Middle frontal gyrus (tissue), 1 donor: Measurements from ENCODE around the gene DMAC2L.
A peak's percentile ranks its signal among the peaks of the same experiment; 100 is the strongest.

ENCODE experiments used
- DNase-seq: peaks from one replicate; pipeline ENCODE4 v3.0.0-alpha.2; 2015; ENCODE audit warnings: low spot score; ENCODE audit errors: extremely low spot score

Gene DMAC2L

DNA sequence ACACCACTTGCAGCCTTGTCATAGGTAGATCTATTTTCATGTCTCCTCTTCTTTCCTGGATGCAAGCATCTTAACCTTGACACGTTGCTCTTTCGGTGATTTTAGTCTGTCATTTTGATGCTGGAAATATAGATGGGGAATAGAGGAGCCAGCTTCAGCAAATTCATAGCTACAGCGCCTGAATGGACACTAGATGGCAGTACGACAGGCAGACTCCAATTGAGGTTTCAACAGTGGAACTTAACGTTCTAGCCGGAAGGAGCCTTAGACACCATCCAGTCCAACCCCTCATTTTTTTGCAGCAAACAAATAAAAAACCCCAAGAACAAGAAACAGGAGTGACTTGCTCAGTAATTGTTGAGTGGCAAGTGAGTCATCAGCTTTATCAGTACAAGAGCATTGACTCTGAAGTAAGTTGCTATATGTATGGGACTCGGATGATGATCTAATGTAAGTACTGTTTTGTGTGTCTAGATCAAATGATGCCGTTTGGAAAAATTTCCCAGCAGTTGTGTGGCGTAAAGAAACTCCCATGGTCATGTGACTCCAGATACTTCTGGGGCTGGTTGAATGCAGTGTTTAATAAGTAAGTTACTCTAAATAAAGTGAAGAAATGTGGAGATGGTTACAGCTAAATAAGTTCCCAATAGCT is 9.0 kb downstream of the DMAC2L start:
- peak; percentile 73 for DNase-seq

DNA sequence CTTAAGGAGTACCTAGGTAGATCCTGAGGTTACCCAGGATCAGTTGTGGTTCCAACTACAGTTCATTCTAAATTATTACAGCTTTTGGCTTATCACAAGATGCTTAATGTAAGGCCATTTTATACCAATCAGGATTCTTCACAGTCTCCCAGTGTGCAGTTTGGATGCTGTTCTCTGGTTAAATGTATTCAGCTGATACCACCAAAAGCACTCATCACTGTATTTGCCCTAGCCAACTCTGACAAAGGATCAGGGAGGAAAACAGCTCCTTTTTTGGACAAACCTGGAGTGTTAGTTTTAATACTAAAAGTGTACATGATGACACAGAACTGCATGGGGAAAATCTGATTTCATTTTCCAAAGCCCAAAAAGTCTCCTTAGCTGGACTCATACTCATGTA is 19.5 kb downstream of the DMAC2L start:
- DNase-seq = no peak

DNA sequence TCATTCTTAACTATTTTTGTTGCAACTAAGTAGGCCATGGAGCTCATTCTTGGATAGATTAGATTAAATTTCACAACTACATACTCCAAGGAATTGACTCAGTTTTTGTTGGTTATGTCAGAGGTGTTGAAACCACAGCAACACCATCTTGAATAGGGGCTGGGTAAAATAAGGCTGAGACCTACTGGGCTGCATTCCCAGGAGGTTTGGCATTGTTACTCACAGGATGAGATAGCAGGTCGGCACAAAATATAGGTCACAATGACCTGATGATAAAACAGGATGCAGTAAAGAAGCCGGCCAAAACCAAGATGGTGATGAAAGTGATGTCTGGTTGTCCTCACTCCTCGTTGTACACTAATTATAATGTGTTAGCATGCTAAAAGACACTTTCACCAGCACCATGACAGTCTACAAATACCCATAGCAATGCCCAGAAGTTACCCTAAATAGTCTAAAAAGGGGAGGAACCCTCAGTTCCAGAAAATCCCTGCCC is 20.9 kb downstream of the DMAC2L start:
- DNase-seq = no peak

DNA sequence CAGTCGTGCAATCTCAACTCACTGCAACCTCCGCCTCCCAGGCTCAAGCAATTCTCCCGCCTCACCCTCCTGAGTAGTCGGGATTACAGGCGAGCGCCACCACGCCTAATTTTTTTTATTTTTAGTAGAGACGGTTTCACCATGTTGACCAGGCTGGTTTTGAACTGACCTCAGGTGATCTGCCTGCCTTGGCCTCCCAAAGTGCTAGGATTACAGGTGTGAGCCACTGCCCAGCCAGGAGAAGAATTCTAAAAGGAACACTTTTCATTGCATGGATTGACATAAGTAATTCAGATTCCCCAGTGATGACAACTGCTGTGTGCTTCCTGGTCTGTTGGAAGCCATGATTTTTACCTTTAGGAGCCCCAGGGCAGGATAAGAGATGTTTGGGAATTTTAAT is 22.1 kb downstream of the DMAC2L start:
- DNase-seq = no peak

DNA sequence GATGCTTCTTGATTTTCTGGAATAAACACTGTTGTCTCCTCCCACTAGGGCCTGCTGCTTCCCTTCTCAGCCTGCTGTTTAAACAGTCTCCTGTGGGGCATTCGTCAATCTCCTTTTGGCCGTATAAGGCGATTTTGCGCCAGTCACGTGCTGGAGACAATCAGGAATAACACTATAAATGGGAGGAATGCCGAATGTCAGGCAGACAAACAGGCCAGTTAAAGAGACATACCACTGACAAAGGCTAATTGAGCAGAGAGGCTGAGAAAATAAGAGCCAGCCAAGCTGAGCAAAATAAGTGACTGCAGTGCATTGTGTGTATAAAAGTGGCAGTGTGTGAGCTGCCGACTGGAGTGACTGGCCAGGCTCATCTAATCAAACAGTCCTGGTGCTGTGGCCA is 23.3 kb downstream of the DMAC2L start:
- peak; percentile 67 for DNase-seq

DNA sequence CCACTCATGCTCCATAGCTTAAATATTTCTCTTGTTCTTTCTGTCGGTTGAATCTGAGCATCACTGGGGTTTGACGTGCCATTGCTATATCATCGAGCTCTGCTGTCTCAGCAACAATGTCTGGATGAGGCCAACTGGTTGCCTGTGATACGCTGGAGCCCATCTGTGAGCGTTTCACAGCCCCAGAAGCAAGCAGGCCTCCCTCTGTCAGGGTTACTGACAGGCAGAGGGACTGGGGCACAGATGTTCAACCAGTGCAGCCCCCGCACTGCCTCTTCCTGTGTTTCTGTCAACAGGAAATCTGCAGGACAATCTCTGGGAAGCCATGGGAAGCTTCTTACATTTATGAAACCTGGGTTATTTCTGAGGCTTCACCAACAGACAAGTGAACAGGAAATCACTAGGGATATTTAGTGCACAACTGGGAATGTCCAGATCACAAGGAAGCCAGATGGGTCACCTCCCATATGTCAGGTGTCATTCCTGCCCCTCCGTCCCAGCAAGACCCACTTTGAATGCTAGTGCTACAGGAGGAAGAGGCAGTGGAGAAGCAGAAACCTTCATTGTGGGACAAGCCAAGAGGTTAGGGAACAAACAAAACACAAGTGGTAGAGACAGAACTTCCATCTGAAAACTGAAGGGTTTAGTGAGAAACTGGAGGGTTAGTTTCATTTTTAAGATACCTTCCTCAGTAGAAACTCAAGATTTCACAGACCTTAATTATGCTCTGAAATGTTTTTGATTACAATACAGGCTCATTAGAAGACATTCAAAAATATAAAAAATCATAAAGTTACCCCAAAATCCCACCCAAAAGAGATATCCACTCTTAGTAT is 24.1 kb downstream of the DMAC2L start:
- peak; percentile 44 for DNase-seq

DNA sequence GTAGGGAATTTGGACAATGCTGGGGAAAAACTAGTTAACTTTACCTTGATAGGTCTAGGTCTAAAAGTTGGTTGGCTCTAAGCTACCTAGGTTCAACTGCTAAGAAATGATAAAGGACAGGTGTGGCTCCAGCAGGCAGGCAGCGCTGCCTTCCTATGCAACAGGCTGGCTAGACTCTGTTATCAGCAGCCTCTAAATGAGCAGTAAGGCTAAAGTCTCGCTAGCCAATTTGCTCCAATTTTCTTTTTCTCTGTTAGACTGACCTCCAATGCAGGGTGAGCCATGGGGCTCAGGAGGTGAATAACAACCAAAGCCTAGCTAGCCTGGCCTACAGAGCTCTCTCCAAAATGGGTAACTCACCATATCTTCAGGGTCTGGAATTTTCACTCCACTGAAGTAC is 26.5 kb downstream of the DMAC2L start:
- DNase-seq = no peak

DNA sequence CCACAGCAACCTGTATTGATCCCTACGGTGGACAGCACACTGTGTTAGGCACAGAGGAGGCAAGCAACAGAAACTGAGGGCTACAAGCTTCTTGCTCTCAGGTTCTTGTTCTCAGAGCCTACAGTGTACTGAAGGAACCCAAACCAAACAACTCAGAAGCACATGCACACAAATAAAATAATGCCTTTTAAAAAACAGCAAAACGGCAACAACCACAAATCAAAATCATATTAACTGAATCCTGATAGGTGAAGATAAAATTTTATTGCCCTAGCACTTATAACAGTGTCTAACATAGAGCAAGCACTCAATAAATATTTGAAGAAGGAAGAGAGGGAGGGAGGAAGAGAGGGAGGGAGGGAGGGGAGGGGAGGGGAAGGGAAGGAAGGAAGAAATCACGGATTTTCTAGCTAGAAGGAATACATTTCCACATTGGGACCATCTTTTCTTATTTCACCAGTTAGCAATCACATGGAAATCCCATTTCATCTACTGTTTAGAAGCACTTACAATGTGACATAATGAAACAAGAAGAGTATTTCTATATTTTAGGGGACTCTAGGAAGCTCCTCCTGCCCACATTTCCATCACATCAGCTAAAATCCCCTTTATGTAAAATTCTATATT is 27.2 kb downstream of the DMAC2L start:
- no peak for DNase-seq

DNA sequence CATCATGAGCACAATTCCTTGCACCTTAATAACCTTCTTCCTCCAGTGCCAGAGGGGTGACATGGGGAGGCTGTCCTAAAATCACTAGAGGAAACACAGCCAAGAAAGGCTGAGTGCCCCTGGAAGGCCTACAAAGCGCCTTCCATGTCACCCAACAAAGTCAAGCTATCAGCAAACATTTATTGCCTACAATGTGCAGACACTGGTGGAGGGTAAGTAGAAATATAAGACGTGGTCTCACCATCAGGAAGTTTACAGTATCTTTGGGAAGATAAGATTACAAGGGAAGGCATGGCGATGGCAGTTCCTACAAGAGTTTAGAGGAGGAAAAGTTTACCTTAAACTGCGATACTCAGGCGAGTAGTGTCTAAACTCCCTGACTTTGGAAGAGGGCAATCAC is 27.9 kb downstream of the DMAC2L start:
- no peak for DNase-seq

DNA sequence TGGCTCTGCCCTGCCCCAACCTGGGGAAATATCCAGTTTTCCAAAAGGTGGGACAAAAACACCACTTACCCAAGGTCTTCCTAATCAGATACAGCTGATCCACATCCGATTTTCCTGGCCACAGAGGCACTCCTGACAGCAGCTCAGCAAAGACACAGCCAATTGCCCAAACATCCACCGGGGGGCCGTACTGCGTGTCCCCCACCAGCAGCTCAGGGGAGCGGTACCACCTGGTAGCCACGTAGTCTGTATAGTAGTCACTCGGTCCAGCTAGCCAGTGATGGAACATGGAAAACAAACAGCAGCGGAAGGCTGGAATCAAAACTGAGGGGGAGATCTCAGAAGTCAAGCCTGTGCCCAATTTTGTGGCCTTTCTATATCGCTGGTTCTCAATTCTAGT is 28.8 kb downstream of the DMAC2L start:
- no peak for DNase-seq

DNA sequence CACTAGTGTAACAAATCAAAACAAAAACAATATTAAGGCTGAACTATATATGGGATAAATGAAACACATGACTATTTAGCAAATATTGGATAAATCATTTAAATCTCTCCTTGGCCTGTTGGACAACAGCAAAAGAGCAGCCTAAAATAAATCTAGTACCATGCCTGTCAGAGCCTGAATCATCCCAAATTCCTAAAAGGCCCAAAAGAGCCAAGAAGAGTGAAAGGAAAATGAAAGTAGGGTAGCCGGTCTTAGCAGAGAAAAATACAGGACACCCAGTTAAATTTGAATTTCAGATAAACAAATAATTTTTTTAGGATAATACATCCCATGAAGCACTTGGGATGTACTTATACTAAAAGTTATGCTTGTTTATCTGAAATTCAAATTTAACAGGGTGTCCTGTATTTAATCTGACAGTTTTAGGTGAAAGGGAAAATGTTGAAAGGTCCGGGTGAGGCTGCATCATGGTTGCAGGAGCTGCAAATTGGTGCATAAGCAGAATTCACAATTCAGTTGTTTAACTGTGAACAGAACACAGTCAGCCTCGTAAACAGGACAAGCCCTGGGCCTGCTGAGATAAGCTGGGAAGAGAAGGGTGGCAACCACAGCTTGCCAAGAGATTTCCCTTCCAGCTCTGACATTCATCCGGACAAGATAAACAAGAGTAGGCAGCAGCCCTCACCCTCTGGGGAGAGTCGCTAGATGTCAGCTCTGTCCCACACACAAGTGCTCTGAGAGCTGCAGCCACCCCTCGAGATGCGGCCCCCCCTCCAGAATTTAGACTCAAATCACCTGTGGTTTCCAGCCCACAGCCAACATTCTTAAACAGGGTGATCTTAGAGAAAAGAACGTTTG is 30.3 kb downstream of the DMAC2L start:
- DNase-seq = peak; percentile 48

DNA sequence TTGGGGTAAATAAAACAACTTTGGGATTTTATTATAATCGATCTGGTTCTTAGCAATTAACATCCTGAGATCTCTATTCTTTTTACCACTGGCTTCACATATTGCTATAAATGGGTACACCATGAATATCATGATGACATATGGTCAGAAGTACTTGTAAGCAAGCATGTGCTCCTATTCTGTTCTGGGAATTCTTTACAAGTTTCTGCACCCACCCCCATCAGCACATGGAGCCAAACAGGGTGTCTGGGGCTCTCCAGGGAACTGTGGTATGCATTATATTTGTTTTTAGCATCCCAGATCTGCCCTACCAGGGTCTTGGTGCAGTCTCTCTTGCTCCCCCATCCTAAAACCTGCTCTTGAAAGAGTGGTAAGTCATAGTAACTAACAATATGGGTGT is 31.3 kb downstream of the DMAC2L start:
- no peak for DNase-seq

DNA sequence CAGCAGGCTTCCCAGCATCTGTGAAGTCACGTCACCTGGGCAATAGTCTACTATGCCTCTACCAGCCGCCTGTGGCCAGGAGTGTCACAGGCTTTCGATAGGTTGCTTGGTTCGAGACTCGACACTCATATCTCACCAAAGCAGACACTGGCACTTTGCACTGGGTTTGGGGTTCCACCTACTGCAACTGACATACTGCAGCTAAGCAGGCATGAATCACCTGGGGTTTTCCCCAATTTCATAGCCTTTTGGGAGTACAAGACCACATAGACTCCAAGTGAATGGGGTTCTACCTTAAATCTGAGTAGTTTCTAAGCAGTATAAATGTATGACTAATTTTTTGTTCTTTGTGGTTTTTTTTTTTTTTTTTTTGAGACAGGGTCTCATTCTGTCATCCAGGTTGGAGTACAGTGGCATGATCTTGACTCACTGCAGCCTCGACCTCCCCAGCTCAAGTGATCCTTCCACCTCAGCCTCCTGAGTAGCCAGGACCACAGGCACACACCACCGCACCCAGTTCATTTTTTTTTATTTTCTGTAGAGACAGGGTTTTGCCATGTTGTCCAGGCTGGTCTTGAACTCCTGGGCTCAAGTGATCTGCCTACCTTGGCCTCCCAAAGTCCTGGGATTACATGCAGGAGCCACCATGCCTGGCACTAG is 32.1 kb downstream of the DMAC2L start:
- no peak for DNase-seq

DNA sequence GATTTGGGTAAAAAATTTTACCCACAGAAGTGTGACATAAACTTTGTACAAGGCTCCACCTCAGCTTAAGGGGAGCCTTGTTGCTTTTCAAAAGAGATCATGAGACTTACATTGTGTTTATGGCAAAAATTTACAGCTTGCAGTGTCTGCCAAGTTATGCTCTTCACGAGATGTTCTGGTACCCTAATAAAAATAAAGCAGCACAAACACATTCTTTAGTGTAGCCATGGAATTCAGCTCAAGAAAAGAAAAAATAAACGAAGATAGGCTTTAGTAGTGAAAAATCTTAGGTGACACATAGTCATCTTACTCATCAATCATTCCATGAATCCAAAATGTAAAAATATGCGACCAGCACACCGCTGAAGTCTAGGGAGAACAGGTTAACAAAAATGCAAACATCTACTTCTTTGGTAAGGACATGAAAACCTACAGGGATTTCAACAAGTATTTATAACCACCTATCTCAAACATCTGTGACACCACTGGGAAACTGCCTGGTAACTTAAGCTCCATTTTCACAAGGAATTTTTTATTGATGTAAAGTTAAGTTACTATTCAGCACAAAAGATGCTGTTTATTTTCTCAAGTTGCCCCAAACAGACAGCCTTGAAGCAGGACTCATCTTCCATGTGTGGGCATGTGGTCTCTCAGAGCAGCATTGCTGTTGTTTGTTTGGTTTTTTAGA is 32.9 kb downstream of the DMAC2L start:
- no peak for DNase-seq

DNA sequence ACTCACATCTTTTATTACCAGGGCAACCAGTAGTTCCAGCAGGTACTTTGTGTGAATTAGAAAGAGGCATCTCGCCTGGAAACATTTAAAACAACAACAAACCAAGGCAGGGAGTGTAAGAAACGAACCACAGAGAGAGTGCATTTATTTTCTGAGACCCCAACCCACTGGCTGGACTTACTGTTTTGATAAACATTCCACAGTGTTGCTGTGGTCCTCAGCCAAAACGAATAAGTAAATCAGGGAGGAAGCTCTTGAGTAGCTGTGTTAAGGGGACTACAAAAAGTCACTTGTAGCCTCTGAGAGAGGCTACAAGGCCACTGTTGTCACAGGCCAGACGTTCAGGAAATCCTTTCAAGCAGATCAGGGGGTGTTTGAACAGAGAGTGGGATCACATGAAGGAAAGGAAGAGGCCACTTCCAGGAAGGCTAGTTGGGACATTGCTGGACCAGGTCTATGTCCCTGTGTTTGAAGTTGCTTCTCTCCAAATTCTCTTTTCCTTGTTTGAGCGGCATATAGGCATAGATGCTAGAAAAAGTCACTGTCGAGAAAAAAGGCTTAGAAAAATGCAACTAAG is 33.8 kb downstream of the DMAC2L start:
- no peak for DNase-seq

DNA sequence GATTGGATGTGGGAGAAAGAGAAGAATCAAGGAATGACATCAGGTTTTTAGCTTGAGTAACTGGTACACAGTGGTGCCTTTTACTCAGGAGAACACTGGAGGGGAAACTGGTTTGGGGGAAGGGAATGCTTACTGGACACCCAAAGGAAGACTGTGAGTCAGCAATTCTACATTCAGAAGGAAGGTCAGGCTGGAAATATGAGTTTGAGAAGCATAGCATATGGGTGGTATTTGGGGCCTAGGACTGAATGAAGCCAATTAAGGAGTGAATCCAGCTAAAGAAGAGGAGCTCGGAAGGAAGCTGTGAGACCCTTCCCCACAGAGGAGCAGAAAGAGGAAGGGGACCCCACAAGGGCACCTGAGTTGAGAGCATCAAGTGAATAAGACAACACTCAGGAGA is 35.4 kb downstream of the DMAC2L start:
- DNase-seq = no peak

DNA sequence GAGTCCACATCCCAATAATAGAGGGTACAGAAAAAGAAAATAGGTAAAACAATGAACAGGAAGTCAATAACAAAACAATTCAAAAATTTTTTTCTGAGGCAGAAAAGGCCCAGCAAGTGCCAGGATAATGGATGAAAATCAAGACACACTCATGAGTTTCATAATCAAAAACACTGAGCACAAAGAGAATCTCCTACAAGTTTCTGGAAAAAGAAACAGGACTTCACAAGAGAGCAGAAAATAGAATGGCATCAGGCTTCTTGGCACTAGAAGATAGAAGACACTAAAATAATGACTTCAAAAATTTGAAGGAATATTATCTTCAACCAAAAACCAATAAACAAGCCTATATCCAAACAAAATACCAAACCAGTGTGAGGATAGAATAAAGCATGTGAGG is 36.8 kb downstream of the DMAC2L start:
- DNase-seq = no peak

DNA sequence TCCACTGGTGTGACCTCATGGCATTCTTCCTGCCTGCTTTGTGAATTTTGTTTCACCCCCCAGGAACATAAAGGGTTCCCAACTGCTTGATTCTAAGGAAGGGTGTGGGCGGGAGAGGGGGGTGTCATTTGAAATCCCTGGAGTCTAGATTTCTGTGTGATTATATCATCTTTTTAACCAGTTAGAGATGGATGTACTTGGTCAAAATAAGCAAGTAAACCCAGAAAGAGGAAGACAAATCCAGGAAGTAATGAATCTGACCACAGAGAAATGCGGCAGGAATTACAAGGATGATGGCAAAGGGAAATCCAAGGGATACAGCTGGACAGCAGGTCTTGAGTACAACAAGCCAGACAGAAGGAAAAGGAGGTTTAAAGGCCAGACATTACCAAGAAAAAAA is 38.9 kb downstream of the DMAC2L start:
- DNase-seq = no peak

DNA sequence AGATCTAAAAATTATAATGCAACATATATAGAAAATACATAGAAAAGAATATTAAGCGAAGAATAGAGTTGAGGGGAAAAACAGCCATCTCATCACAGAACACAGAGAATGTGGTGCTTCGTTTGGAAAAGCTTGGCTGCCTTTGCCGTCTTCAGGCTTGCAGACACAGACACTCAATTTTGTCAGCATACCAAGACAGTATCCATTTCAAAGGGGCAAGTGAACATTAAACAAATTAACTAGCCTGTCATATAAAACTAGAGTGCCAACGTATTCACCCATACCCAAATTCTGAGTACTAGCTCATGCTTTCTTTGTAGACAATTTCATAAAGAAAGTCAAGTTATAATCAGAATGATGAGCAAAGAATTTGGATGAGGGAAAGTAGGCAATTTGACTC is 40.5 kb downstream of the DMAC2L start:
- DNase-seq = no peak

DNA sequence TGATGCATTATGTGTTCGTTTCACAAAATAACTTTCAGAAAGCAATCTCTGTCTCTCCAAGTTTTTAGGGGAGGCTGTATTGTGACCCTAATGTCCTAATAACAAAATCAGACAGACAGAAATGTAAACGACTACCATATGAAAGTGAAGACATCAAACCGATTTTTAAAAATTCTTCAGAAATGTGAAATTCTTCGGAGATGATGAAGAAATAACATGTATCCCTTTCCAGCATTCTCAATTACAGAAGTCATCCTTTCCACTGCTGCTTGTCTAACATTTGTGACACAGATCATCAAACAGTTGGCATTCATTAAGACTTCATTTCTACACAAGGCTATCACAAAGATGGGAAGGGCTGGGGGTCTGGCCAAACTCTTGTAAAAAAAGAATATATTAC is 41.0 kb downstream of the DMAC2L start:
- no peak for DNase-seq
